GM19035 (cell line): ENCODE results near the gene EIF4G3.

Source experiments
- ATAC-seq: cut with Tn5 transposase; IDR thresholded peaks from one replicate; pipeline ENCODE4 v1.9.1; 2021; ENCODE audit not compliant: unreplicated experiment

The EIF4G3 gene

GRCh38 chr1:20770314-20771087 is 406.2 kb downstream of the EIF4G3 start:
- no peak for ATAC-seq

- no peak for ATAC-seq
These were observed 409.4 kb downstream of the EIF4G3 start for GRCh38 chr1:20767271-20767670.

- ATAC-seq: no peak
These were observed 413.3 kb downstream of the EIF4G3 start for GRCh38 chr1:20763417-20763816.

GRCh38 chr1:20760322-20760721 is 416.4 kb downstream of the EIF4G3 start:
- no peak for ATAC-seq
